GM19238 (cell line): Measurements from ENCODE around the gene PRRC2B.
"Not testable (repeated sequence)": the region's sequence is repeated elsewhere in the genome, so short reads cannot be mapped to it uniquely, and the experiment has no call there.

ENCODE experiments used
- DNase-seq: peaks from one replicate; pipeline ENCODE4 v3.0.0; 2011; ENCODE audit warnings: low spot score; ENCODE audit not compliant: insufficient read length

Gene PRRC2B

GRCh38 chr9:131469356-131469755, 75.5 kb downstream of the PRRC2B start:
- DNase-seq, result no peak

DNA sequence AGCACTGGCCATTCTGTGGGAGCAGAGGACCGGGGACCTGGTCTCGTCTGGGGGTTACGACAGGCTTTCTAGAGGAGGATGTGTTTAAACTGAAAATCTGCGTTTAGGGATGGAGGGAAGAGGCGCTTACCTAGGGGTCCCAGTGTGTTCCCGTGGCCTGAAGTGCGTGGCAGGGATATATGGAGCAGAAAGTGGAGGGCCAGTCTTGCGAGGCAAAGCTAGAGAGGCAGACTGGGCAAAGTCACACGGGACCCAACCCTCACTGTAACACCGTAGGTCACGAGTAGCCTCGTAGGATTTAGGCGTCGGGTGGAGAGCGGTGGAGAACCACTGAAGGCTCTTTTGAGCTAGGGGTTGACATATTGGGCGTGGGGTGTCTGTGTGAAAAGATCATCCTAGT, 76.1 kb downstream of the PRRC2B start:
- no peak for DNase-seq

- no peak for DNase-seq
Measured at GRCh38 chr9:131470581-131470991, 76.7 kb downstream of the PRRC2B start.

GRCh38 chr9:131472085-131472484, 78.2 kb downstream of the PRRC2B start:
- DNase-seq, result not testable (repeated sequence)

- no peak for DNase-seq
Measured at GRCh38 chr9:131473198-131473885, 79.5 kb downstream of the PRRC2B start.

DNA sequence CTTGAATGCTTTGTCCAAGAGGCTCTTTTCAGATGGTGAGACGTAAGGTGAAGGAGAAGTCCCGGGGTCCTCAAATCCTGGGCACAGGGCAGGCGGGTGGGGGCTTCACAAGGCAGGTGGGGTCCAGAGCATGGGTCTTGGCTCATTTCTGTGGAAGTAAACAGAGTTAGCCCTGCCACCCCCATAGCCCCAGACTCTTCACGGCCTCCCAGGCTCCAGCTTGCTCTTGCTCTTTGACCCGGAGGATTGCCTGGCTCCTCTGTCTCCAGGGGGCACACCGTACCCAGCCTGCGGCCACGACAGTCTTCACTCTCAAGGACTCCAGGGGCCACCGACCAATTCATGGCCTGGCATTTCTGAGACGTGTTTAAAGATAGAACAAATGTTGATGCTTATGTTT, 80.0 kb downstream of the PRRC2B start:
- no peak for DNase-seq

GRCh38 chr9:131474711-131475110, 80.8 kb downstream of the PRRC2B start:
- DNase-seq, result no peak

DNA sequence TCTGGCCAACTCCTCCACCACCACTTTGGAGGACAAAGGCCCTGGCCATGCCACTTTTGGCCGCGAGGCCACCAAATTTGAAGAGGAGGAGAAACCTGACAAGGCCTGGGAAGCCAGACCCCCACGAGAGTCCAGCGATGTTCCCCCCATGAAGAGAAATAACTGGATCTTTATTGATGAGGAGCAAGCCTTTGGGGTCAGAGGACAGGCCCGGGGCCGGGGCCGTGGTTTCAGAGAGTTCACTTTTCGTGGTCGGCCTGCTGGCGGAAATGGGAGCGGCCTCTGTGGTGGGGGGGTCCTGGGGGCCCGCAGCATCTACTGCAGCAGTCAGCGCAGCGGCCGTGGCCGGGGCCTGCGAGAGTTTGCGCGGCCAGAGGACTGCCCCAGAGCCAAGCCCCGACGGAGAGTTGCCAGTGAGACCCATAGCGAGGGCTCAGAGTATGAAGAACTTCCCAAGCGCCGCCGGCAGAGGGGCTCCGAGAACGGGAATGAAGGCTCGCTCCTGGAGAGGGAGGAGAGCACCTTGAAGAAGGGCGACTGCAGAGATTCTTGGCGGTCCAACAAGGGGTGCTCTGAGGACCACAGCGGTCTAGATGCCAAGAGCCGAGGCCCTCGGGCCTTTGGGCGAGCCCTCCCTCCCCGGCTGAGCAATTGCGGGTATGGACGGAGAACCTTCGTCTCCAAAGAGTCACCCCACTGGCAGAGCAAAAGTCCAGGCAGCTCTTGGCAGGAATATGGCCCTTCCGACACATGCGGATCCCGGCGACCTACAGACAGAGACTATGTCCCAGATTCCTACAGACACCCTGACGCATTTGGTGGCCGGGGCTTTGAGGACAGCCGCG, 81.4 kb downstream of the PRRC2B start:
- DNase-seq, result no peak

DNA sequence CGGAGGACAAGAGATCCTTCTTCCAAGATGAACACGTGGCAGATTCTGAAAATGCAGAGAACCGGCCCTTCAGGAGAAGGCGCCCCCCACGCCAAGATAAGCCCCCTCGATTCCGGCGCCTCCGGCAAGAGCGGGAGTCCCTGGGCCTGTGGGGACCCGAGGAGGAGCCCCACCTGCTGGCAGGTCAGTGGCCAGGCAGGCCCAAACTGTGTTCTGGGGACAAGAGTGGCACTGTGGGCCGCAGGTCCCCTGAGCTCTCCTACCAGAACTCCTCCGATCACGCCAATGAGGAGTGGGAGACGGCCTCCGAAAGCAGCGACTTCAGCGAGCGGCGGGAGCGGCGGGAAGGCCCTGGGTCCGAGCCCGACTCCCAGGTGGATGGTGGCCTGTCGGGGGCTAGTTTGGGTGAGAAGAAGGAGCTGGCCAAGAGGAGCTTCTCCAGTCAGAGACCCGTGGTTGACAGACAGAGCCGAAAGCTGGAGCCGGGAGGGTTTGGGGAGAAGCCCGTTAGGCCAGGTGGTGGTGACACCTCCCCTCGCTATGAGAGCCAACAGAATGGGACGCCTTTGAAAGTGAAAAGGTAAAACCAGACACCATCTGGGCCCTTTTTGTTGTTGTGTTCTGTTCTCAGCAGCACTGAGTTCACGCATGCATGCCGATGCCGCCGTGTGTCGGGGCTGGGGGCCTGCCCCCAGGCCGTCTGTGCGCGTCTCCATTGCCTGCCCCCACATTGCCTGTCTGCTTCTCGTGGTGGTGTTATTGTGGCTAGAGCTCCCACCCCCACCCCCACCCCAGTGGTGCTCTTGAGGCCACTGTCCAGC, 82.3 kb downstream of the PRRC2B start:
- DNase-seq, result no peak

GRCh38 chr9:131476777-131477345, 83.0 kb downstream of the PRRC2B start:
- no peak for DNase-seq

- DNase-seq, result no peak
Measured at GRCh38 chr9:131477367-131477766, 83.5 kb downstream of the PRRC2B start.

- DNase-seq, result no peak
Measured at GRCh38 chr9:131477816-131478419, 84.0 kb downstream of the PRRC2B start.

- DNase-seq, result peak; percentile 47
Measured at GRCh38 chr9:131478421-131478868, 84.6 kb downstream of the PRRC2B start.

DNA sequence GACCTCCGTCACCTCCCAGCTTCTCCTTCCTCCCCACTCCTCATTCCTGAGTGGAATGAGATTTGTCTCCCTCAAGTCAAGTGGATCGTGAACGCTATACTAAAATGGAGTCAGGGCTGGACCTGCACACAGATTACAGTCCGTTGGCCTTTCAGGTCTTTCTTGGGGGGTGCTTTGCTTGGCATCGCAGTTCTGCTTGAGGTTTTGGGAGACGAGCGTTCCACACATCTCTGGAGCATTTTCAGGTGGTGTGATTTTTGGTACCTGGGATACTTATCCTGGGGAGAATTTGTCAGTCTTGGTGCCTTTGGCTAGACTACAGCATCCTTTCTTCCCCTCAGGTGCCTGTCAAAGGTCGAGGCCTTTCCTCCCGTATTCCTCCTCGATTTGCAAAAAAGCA, 85.0 kb downstream of the PRRC2B start:
- no peak for DNase-seq

DNA sequence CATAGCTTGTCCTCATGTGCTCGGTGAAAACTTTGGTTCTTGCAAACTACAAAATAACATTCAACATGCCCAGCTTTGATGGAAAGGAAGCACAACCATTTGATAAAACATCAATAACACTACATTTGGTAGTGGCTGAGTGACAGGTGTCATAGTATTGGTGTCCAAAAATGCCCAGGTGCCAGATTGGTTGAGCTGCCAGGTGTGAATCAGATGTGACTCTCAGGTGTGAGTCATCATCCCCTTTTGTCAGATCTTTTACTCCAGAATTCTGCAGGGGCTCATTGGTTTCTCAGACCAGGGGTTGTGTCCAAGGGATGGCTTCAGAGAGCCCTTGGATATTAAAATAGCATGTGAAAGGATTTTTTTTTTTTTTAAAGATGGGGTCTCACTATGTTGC, 86.4 kb downstream of the PRRC2B start:
- DNase-seq, result no peak

DNA sequence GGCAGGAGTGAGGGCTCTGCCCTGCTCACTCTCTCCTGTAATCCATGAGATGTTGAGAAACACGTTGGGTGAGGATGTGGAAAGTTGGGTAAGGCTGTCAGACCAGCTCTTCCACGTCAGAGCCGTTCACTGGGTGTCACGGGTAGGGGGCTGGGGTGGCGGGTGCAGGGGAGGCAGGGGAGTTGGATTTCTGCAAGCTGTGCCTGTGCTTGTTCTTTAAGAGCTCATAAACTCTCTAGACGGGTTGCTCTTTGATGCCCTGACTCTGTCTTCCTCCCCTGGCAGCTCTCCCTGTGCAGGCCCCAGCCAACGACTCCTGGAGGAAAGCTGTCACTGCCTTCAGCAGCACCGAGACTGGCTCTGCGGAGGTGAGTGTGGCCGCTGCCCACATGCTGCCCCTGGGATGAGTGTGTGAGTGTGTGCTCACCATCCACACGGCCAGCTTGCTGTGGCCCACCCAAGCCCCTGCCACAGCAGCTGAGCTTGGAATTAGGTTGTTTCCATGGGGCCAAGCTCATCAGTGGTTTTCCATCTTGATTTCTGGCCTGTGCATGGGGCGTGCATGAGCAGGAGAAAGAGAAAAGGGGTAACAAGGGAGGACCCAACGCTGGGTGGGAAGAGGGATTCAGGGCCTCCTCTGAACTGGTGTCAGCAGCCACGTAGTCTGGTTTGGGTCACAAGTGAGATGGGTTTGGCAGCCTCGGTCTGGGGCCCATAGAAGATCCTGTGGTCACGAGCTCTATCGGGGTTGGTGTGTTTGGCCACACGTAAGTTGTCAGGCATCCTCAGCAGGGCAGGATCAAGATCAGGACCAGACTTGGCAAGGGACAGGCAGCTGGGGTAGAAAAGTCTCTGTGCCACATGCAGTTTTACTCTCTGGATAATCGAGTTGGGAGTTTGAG, 87.8 kb downstream of the PRRC2B start:
- DNase-seq, result no peak

- DNase-seq, result no peak
Measured at GRCh38 chr9:131482343-131483006, 88.6 kb downstream of the PRRC2B start.

DNA sequence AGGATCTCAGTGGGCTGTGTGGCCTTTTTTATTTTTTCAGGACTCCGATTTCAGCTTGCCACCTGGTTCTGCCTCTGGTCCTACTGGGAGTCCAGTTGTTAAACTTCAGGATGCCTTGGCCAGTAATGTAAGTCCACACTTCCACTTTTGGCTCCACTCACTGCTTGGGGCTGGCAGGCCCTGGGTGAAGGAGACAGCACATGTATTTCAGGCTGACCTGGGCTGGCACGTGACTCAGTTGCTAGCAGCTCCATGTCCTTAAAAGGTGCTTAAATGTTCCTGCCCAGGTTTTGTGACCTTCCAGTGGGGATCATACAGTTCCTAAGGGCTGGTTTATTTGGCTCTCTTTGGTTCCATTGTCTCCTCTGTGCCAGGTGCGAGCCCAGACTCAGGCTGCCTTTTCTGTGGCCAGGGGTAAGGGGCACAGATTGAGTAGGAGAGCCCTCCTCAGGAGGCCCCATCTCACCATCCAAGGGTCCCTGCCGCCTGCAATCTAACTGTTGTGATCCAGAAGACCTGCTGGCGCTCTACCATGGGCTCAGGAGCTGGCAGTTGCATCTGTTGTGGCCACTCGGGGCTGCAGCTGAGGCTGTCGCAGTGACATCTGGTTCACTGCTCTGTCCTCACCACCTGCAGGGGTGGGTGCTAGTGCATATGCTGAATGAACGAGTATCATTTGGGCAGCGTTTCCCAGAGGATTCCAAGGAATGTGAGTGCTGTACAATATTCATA, 89.6 kb downstream of the PRRC2B start:
- DNase-seq, result no peak

- DNase-seq, result no peak
Measured at GRCh38 chr9:131484051-131484445, 90.2 kb downstream of the PRRC2B start.
